NOMO-1 (cell line): Measurements from ENCODE around the gene MAGI1.

Experiments
- DNase-seq, 2 experiments: peaks; one replicate each; lab custom pipeline; 2025; ENCODE audit not compliant: unreplicated experiment in 2 of 2; lab: John Stamatoyannopoulos, UW

Gene MAGI1

DNA sequence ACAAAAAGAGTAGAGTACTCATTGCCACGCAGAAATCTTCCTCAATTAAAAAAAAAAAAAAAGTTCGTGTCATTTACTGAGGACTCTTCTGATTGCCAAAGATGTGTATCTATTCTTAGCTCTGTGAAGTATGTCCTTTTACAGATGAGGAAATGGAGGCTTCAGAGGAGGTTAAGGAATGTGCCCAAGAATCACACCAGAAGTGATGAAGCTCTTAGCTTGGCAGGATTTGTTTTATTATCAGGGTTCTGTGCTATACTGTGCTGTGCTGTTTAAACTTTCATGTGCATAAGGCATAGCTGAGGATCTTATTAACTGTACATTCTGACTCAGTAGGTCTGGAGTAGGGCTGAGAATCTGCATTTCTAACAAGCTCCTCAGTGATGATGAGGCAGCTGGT, 685.8 kb downstream of the MAGI1 start:
- DNase-seq, result peak in 1 of 2 experiments; percentile 29

DNA sequence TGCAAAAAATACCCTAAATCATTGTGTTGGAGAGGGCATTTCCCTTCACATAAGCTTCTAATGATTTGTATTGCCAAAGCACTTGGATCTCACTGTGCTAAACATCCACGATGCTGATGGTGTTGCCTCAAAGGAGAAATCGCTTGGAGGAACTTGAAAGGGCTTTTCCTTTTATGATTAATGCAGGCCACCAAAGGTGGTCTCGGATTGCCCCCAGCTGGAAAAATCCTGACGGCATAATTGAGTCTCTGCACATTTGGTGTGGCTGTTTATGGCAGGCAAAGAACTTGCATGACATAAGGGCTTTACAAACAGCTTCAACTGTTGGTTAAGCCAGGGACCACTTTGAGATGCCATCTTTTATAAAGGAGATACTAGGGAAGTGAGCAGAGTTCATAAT, 687.0 kb downstream of the MAGI1 start:
- no peak for DNase-seq

DNA sequence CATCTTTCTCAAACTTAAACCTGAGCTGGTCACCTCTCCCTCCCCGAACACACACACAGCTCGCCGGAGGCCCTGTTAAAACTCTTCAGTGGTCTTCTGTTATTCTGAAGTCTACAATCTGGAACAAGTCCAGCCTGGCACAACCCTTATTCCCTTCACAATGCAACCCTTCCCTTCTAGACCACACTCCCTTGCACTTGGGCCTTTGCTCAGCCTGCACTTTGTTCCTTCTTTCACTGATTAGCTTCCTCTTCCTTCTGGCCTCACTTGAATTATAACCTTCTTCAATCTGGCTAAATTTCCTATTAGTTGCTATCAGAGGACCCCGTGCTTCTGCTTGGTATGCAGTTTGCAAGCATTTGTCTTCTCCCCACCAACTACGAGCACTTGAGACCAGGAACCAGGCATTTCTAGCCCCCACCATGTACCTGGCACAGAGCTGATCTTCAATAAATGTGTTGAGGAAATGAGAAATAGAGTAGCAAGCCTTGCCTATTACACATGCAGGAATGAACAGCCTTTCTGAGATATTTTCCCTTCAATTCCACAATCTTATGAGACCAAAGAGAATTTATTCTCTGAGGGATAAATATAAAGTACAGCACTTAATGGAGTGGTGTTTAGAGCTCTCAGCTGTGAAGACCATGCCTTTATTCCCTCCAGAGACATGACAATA, 687.8 kb downstream of the MAGI1 start:
- peak; percentile 72 to 76 for DNase-seq

DNA sequence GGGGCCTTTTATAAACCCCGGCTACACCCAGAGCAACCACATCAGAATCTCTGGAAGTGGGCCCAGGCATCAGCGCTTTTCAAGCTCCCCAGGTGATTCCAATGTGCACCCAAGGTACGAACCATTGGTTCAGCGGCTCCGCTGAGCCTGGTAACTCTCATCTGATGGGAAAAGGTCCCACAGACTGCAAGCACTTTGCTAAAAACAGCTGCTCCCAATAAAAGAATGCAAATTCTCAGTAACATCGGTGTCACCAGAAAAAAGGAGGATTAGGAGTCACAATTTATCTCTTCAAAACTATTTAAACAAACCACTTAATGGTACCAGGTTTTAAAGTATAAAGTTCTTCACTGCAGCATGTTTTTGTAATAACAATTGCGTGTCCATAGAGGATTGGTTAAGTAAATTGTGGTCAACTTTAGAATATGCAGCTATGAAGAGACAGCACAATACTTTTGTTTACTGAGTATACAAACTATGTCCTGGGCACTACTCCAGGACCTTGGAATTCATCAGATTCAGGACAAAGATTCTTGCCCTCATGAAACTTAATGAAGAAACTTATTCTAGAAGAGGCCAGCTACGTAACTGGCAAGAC, 690.2 kb downstream of the MAGI1 start:
- DNase-seq, result no peak

DNA sequence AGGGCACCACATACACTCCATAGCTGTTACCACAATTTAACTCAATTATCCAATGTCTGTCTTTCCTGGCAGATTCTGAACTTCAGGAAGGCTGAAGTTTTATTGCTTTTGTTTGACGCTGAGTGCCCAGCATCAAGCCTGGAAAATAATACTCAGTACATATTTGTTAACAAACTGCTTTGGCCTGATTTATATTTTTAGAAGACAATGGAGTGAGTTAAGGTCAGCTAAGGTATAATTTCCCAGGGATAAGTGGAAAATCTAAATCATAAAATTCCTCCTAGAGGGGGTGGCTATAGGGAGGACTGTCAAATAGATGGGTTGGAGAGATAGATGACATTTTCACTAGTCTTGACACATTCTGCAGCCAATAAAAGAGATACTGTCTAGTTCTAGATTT, 691.6 kb downstream of the MAGI1 start:
- no peak for DNase-seq

DNA sequence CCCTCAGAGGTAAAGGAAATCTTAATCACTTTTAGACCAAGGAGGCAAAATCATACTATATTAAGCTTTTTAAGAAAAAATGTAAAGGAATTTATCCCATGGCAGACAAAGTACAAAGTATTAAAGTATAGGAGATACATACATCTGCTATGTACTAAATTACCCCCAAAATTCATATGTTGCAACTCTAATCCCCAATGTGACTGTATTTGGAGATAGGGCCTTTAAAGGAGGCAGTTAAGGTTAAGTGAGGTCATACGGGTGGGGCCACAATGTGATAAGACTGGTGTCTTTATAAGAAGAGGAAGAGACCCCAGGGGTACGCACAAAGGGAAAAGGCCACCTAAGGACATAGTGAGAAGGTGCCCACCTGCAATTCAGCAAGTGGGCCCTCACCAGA, 693.9 kb downstream of the MAGI1 start:
- DNase-seq, result no peak

DNA sequence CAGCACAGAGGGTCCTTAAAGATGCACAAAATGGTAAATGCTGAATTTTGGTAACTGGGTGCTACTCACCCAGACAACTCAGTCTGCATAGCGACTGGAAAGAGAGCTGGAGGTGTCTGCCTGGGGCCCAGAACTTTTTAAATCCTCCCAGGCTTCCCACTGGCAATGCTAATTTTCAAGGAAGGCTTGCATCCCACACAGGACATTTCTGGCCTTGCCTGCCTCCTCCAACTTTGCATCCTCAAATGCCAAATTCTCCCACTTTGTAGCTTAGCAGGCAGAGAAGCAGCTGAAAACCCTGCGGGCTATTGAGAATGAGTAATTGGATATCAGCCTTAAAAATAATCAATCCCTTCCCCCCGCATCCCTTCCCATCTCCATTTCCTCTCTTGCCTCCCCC, 694.3 kb downstream of the MAGI1 start:
- DNase-seq, result no peak

DNA sequence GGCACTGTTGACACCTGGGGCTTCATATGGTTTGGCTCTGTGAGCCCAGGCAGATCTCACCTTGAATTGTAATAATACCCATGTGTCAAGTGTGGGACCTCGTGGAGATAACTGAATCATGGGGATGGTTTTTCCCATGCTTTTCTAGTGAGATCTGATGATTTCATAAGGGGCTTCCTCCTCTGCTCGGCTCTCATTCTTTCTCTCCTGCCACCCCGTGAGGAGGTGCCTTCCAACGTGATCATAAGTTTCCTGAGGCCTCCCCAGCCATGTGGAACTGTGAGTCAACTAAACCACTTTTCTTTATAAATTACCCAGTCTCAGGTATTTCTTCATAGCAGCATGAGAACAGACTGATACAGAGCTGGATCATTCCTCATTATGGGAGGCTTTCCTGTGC, 695.0 kb downstream of the MAGI1 start:
- no peak for DNase-seq

DNA sequence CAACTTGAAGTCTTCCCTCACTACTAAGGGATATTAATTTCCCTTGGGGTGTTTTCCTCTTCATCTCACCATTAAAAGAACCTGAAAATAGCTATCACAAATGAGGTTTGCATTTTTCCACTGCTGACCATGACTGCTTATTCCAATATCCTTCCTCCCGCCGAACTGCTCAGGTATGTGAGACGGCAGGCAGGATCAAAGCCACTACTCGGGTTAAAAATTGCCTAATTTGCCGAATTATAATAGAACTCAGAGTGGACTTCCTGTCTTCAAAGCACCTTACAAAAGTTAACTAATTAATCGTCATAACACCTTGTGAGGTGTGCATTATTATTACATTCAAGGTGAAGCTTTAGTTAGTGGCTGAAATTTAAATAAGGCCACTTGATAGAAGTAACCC, 695.7 kb downstream of the MAGI1 start:
- DNase-seq, result no peak

DNA sequence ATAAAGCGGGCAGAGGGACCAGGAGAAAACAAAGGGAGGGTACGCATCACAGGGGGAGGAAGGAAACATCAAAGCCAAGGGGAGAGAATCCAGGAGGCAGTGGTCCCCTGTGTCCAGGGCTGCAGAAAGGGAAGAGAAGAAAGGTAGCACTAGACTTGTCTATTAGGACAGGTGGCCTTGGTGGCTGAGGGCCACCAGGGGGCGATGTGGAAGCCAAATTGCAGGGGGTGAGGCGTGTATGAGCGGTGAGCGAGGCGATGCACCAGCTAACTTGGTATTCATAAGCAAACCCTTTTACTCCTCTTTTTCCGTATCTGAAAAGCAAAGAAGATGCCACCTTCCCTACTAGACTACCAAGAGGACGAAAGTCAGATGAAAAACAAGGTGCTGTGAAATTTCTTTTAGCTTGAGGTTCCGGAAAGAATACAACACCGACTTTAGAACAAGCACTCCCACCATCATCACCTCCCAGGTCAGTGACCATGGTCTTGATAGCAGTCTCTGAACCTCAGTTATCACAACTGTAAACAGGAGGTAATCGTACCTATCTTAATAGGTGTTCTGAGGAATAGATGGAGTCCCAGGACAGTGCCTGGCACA, 696.5 kb downstream of the MAGI1 start:
- peak; percentile 43 to 44 for DNase-seq

DNA sequence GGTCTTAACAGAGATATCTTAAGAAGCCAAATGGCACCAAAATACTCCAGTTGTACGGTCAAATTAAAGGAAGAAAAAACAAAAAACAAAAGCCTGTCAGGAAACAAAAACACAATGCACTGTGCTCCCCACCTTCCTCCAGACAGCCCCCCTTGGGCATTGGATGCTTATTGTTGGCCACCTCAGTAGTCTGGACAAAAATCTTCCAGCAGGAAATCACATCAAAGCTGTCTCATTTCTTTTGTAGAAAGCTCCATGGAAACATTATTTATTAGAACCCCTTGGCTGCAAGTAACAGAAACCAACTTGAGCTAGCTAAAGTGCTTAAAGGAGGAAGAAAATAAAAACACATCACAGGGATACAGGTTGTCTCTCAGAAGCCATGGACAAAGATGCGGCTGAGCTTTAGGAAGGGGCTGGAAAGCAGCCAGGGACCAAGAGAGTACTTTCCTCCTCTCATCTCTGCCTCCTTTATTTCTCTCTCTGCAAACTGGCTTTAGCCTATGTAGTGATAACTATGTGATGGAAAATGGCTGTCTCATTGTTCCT, 699.5 kb downstream of the MAGI1 start:
- no peak for DNase-seq

DNA sequence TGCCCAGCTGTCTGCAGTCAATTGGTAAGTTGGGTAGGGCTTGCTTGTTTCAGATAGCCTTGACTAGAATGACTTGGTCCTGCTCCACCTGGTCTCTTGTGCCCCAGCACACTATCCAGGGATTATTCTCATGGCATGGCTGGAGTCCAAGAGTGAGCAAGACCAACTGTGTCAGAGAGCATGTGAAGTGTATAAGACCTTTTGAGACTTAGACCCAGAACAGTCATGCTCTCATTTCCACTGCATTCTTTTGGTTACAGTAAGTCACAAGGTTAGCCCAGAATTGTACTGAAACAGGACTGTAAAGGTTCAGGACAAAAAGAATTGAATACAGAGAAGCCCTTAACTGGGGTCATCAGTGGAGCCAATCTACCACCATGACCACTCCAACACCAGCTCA, 700.1 kb downstream of the MAGI1 start:
- no peak for DNase-seq

DNA sequence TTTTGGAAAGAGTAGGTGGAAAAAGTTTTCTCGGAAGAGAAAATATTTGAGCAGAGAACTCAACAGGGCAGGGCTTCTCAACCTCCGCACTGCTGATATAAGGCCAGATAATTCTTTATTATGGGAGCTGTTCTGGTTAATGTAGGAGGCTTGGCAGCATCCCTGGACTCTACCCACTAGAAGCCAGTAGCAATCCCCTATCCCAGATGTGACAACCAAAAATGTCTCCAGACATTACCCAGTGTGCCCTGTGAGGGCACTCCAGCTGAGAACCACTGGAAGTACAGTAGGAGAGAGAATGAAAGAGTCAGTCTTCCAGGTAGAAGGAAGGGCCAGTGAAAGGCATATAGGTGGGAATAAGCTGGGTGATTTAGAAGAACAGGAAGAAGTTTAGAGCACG, 703.1 kb downstream of the MAGI1 start:
- DNase-seq, result no peak

DNA sequence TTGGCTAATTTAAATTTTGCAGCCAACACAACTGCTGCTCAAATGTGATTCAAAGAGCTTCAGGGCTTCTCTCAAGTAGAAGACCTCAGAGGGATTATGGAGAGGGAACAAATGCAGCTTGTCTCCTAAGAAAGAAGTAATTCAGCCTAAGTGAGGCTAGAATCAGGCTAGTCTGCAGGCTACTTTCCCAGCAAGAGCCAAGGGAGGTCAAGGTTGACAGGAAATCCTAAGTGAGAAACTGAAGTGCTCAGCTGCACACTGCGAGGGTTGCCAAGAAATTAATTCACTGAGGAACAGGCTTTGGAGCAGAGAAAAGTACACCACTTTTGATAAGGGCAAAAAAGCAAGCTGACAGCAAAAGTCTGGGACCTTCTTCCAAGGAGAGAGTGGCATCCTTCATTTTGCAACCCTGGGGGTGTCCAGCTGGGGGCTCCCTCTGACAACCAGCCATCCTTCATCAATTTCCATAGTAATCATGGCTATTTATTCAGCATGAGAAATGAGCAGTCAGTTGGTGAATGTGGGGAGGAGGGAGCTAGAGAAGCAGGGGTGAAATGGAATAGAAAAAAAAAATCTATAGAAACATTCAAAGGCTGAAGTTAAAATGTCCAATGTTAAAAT, 704.6 kb downstream of the MAGI1 start:
- DNase-seq, result no peak

DNA sequence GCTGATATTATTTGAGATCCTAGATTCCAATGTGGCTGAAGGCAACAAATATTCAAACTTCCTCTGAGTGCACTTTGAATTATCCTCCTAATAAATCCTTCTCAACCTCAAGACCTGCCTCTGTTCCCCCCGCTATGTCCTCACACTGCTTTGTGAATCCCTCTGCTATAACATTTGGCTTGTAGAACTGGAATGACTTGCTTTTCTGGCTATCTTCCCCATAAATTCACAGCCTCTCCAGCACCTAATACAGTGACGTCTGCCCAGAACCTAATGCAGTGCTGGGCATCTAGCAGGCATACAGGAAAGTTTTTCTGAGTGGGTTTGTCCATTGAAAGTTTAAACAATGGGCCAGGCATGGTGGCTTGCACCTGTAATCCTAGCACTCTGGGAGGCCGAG, 707.0 kb downstream of the MAGI1 start:
- no peak for DNase-seq

DNA sequence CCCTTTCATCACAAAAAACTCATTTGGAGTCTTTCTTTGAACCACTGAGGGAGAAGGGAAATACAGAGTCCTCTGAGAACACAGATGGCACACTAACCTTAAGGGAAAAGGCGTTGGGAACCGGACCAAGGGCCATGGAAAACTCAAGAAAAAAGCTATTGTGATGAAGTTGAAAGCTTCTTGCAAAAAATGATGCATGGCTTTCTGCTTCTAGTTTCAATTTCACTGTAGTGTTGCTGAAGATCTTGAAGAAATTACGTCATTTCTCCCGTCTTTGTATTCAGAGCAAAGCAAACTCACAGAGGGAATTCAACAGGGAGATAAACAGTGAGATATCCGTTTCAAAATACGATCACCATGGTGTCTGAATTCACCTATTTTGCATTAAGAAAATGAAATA, 708.6 kb downstream of the MAGI1 start:
- peak; percentile 31 to 42 for DNase-seq

DNA sequence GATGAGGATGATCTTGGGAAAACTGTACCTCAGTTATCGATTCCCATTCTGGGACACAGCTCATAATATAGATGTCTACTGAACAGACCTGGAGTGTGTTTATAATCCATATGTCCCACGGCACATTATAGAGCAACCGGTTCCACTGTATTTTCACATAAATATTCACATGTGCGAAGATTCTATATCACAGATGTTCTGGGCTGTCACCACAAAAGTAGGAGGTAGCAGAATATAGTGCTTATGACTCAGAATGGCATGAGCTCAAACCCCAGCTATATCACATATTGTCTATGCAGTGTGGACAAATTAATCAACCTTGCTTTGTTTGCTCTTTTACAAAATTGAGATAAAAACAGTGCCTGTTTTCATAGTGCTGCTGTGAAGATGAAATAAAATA, 710.6 kb downstream of the MAGI1 start:
- no peak for DNase-seq

DNA sequence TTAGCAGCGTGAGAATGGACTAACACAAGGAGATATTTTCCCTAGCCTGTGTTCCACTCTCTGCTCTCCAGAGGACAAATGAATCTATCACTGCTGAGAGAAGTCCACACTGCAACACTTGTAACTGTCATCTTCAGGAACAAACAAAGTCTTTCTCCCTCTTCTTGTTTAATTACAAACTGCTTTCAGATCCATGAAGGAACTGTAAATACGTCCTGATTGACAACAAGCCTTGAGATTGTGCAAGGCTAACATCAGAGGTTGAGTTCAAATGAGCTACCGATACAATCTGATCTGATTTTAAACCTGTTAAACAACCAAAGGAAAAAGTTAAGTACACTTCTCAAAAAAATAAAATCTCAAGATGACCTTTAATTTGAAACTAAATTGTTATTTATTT, 712.1 kb downstream of the MAGI1 start:
- no peak for DNase-seq

DNA sequence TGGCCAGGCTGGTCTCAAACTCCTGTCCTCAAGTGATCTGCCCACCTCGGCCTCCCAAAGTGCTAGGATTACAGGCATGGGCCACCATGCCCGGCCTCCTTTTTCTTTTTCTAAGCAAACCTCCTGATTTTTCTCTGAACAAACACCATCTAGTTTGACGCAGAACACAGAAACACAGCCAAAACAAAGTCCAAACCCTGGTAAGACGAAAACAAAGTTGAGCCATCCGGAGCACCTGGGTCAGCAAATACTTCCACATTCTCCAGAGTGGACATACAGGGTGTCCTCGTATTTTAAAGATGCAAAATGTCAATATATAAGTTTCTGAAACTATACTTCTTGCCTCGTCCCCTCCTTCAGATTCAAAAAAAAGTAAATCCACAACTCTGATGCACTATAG, 715.8 kb downstream of the MAGI1 start:
- DNase-seq, result no peak

DNA sequence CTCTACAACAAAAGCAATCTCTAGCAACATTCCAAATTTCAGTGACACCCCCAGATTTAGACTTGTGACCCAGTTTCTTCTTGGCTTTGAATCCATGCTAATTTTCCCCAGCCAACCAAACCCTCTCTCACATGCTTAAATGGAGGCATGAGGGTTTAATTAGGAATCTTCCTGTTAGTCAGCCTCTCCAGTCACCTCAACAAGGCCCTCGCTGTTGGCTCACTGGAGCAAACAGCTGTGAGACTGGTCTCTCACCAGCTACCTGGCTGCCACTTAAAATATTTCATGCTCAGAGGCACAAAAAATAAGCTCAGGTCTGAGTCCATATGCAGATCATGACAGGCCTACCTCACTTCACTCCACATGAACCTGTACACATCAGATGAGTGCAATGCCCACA, 720.5 kb downstream of the MAGI1 start:
- no peak for DNase-seq

DNA sequence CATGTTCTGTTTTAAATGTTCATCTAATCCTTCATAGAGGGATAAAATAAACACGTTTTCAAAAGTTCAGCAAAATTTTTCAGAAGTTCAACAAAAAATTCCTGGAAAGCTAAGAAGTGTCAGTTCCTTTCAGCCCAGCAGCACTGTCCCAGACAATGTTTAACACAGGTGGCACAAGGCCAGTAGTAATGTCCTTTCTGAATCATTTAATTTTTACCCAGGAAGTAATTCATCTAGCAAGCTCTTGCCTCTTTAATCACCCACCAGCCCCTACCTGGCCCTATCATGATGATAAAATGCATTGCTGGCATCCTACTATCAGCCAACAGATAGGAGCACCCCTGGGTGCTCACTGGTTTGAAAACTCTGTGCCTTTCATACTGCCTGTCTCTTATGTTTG, 723.8 kb downstream of the MAGI1 start:
- no peak for DNase-seq

DNA sequence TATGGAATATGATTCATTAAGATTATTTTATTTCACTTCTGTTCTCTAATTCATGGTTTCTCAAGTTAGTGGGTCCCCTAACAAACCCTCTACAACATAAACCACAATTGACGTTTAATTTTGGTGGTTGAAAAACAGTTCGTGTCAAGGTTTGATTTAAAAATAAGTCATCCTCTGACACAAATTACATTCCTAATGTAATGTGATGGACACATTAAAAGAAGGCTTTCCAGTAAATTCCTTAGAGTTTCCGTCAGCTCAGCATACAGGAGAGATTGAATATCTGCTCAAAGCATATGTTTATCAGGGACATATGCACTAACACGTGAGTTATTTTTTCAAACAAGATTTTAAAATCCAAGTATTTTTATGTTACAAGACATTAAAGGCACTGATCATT, 724.4 kb downstream of the MAGI1 start:
- no peak for DNase-seq
